GM12891 (cell line): Measurements from ENCODE around the gene TMEM91.

Experiments used
- DNase-seq: peaks from one replicate; pipeline ENCODE4 v3.0.0; 2011; ENCODE audit warnings: low spot score; ENCODE audit not compliant: insufficient read length
- FAIRE-seq: peaks from 2 replicates; lab custom pipeline; 2011; peaks lifted over from hg19 to GRCh38; lab: Jason Lieb, UNC
- PAX5 ChIP-seq: IDR thresholded peaks from 2 replicates; pipeline ENCODE4 v1.6.1; 2011; ENCODE audit warnings: low read length, moderate library complexity, mild to moderate bottlenecking; ENCODE audit not compliant: insufficient read depth, severe bottlenecking
- POLR2A ChIP-seq: IDR thresholded peaks from 2 replicates; pipeline ENCODE4 v1.6.1; 2011; ENCODE audit warnings: low read depth, low read length, control low read depth
- POLR2AphosphoS5 ChIP-seq: IDR thresholded peaks from 2 replicates; pipeline ENCODE4 v1.6.1; 2011; ENCODE audit warnings: low read depth, low read length, control low read depth
- POU2F2 ChIP-seq: IDR thresholded peaks from 2 replicates; pipeline ENCODE4 v1.6.1; 2011; ENCODE audit warnings: low read depth, mild to moderate bottlenecking, control low read depth, low read length, moderate library complexity
- SPI1 ChIP-seq: IDR thresholded peaks from 2 replicates; pipeline ENCODE4 v1.6.1; 2011; ENCODE audit warnings: low read depth, low read length, control low read depth
- TAF1 ChIP-seq: IDR thresholded peaks from 2 replicates; pipeline ENCODE4 v1.6.1; 2011; ENCODE audit warnings: low read depth, low read length, control low read depth

Gene TMEM91

DNA sequence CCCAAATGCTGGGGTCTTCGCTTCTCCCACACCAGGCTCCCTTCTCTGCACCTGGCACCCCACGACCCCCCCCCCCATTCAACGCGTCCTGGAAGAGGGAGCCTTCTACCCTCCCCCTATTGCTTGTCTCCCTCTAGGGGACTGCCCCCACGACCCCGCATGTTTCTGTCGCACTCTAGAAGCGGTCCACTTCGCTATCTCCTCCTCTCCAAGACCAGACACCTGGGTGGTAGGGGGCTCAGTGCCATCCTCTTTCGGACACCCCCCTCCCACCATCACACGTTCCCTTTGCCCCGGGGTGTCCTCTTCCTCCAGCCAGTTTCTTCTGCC lies 24.1 kb upstream of the TMEM91 start:
- DNase-seq (no peak), FAIRE-seq (no peak)
- no peak for TF ChIP-seq POLR2A
- TF ChIP-seq PAX5 = no peak
- TF ChIP-seq SPI1 = no peak
- no peak for TF ChIP-seq TAF1
- TF ChIP-seq POU2F2 = no peak
- no peak for TF ChIP-seq POLR2AphosphoS5

DNA sequence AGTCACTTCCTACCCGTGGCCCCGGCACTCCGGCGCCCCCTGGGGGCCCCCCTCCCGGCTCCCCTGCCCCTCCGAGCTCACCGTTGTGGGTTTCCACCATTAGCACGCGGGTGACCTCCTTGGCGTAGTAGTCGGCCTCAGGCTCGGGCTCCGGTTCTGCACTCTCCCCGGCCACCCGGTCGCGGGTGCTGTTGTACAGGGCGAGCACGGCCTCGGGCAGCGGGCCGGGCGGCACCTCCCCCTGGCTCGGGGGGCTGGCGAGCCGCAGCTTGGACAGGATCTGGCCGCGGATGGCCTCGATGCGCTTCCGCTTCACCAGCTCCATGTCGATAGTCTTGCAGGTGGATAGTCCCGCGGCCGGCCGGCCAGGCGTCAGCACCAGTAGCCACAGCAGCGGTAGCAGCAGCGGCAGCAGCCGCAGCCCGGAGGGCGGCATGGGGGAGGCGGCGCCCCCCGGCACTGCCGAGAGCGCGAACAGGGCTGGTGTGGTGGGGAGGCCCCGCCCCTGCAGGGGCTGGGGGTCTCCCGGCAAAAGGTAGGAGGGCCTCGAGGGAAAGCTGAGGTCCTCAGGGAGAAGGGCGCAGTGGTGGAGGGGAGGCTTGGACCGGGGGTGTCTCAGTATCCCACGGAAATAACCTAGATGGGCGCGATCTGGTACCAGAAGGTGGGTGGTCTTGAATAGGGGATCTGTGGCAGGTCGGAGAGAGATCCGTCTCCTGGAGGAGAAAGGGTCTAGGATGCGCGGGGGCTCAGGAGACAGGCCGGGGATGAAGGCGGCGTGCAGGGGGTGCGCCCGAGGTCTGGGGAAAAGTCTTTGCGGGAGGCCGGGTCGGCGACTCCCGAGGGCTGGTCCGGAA lies 23.5 kb upstream of the TMEM91 start:
- DNase-seq (peak; percentile 74), FAIRE-seq (peak; percentile 85)
- TF ChIP-seq POLR2AphosphoS5 (no peak), TAF1 (no peak; the same call in 1 of the 2 replicates), POU2F2 (no peak; the same call in 1 of the 2 replicates), POLR2A (no peak), SPI1 (no peak; the same call in 1 of the 2 replicates), PAX5 (no peak)

DNA sequence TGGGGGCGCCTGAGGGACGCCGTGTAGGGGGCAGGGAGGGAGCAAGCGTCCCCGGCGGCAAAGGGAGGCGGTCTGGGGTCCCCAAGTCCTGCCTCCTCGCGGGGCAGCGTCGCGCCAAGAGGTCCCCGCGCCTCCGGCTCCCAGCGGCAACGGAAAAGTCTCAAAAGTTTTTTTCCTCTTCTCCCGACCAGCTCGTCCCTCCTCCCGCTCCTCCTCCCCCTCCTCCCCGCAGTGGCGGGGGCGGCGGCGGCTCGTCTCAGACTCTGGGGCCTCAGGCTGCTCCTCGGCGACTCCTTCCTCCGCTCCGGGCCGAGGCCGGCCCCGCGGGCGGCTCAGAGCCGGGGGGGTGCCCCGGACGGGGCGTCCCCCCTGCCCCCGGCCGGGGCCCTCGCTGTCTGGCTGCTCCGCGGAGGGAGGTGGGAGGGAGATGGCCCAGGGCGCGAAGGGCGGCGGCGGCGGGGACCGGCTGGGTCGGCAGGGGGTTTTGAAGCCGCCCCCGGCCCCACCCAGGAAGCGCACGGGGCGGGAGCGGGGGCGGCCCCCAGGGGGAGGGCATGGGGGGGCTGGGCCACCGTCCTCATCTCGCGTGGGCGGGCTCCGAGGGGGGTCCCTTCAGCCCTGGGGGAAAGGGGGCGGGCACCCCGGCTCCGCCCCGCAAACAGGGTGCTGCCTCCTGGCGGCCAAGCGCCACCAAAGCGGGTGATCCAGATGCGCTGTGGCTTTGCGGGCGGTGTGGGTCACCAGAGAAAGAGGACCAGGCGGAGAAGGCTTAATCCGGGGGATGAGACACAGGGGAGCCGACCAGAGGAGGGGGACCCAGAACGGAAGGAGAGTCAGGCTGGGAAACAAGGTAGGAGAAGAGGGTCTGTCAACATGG lies 22.6 kb upstream of the TMEM91 start, which contains the start of gene TGFB1:
TGFB1 (minus strand) TSS at position 457 of the 877 bp plus-strand sequence. CDS start 878 bp downstream, outside the sequence.
- TF ChIP-seq PAX5 = no peak
- no peak for TF ChIP-seq POU2F2
- TF ChIP-seq POLR2A = peak; percentile 58; the same call in 1 of the 2 replicates
- peak; percentile 94 for FAIRE-seq

DNA sequence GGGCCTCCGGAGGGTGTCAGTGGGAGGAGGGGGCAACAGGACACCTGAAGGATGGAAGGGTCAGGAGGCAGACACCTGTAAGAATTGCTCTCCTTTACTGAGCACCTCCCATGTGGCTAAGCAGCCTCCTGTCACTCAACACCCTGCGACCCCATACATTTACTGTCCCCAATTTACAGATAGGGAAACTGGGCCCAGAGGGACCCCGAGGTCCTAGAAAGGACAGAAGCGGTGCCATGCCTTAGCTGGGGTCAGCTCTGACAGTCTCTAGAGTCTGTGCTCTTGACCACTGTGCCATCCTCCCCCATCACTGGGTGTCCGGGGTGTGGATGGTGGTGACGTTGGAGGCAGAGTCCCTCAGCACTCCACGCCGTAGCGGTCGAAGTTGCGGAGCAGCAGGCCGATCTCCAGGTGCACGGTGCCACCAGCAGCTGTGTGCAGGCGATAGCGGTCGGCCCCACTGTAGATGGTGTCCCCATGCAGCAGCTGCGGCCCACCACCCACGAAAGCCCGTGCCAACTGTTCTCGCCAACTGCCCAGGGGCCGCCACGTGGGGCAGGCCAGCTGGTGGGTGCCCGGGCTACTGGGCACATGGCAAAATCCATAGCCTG lies 21.9 kb upstream of the TMEM91 start:
- no peak for TF ChIP-seq POLR2AphosphoS5
- DNase-seq = no peak
- FAIRE-seq = no peak

More for the DNA sequence above, 22.6 kb upstream of the TMEM91 start, which contains the start of gene TGFB1:
- peak; percentile 97 for DNase-seq

DNA sequence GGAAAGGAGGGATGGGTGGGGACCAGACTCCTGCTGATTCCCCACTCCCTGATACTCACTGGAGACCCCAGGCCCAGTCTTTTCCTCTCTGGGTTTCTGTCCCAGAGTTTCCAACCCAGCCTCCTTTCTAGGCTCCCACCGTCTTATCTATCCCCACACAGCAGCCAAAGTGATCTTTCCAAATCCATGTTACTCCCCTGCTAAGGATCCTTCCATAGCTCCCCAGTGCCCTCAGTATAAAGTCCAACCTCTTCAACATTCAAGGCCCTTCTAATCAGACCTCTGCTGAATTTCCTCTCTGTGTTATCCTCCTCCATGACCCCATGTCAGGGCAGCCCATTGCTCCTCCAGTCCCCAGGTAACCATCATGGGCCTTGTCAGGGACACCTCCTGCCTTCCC lies 21.3 kb upstream of the TMEM91 start:
- DNase-seq = no peak
- TF ChIP-seq POU2F2 (no peak), SPI1 (no peak), POLR2AphosphoS5 (no peak), TAF1 (no peak), POLR2A (no peak), PAX5 (no peak)
- no peak for FAIRE-seq

DNA sequence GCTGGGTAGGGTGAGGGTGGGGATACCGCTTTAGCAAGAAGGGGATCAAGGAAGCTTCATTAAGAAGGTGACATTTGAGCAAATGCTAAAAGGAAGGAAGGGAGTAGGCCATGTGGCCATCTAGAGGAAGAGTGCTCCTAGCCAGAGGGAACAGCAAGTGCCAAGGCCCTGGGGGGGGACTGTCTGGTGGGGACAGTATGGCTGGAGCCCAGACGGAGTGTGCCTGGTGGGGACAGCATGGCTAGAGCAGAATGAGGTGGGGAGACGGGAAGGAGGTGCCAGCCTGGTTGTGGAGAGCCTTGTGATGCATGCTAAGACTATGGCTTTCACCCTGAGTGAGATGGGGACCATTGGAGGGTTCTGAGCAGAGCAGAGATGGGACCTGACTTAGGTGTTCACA lies 20.5 kb upstream of the TMEM91 start:
- no peak for DNase-seq
- TF ChIP-seq PAX5 (no peak), POLR2A (no peak), SPI1 (no peak), POLR2AphosphoS5 (no peak), POU2F2 (no peak), TAF1 (no peak)
- FAIRE-seq = no peak

DNA sequence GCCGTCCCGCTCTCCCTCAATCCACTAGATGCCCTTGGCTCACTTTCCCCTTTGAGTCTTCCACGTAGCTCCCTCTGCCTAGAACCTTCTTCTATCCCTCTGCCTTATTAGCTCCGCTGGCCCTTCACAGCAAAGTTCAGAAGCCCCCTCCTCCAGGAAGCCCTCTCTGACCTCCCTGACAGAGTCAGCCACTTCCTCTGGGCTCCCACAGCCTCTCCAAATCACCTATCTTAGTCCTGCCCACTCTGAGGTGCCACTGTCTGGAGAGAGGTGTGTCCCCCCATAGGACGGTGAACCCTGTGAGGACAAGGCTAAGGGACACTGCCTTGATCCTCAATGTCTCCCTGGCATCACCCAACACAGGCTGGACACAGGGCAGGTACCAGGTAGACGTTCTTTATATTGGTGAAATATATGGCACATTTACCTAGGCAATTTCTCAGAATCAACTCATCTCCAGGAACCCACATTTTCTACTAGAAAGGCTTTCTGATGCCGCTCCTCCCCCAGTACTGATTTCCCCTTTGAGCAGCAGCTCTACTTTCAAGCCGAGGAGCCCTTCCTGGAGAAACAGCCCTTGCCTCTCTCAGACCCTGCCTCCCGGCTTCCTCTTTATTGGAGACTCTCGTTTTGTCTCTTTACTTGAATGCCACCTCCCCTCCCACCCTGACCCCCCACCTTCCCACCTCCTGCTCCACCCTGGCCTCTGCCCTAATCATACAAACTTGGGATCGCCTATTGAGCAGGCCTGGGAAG lies 19.2 kb upstream of the TMEM91 start:
- TF ChIP-seq TAF1 (no peak), POU2F2 (no peak), POLR2A (no peak)
- DNase-seq = no peak
- no peak for FAIRE-seq

DNA sequence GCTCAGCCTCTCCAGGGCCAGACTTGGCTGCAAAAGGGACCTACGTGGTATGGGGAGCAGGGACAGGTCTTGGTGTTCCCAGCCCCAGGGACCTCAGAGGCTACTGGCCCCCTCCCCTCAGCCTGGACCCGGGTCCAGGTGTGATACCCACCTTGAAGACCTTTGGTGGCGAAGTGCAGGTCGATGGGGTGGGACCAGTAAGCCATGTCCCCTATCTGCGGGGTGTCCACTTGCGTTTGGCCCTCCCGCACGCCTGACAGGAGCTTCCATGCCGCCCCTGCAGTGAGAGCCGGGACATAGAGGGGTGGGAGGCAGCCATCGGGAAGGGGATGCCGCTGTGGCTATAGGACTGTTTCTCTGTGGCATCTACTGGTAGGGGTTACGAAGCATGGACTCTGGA lies 18.6 kb upstream of the TMEM91 start:
- TF ChIP-seq POLR2A (no peak), POLR2AphosphoS5 (no peak), PAX5 (no peak), POU2F2 (no peak), TAF1 (no peak), SPI1 (no peak)
- DNase-seq (no peak), FAIRE-seq (no peak)

DNA sequence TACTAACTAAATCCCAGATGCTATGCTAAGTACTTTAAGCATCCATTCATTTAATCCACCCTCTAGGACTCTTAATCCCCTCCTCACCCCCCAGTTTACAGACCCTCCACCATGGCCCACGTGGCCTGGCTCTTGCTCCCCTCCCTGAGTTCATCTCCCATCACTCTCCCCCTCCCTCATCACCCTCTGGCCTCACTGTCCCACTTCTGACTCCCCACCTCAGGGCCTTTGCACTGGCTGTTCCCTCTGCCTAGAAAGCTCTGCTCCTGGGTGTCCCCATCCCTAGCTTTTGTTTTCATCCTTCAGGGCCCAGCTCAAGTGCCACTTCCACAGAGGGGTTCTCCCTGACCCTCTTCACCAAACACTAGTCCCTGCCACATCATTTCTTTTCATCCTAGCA lies 16.6 kb upstream of the TMEM91 start:
- DNase-seq (no peak), FAIRE-seq (no peak)
- no peak for TF ChIP-seq POLR2A
- no peak for TF ChIP-seq SPI1
- TF ChIP-seq POLR2AphosphoS5 = no peak
- no peak for TF ChIP-seq POU2F2
- TF ChIP-seq TAF1 = no peak
- no peak for TF ChIP-seq PAX5
